K562 (cell line): ENCODE results near the gene SIGLEC6. TPM values are rescaled to one million over a fixed set of nuclear protein-coding genes. Genes with fewer than 3 reads are reported as not detected.

ENCODE experiments used
- ATAC-seq: fragments of 200-7000 bp; cut with Tn5 transposase; 3 replicates; pipeline ENCODE4 v1.9.1; 2020; ENCODE audit warnings: moderate library complexity
- BruUV-seq: library from RNA; stranded (reverse); fragments of 400-500 nt; replicated peaks from 2 replicates; lab custom pipeline; 2021; lab: Mats Ljungman, UMichigan
- CTCF ChIA-PET: fragments of 300-600 bp; formaldehyde crosslinking; extraction: SDS; loops from one replicate; lab custom pipeline; 2021; ENCODE audit warnings: low intra/inter-chr PET ratio; lab: Yijun Ruan, JAX
- POLR2A ChIA-PET: fragments of 300-600, 350-650 bp; sonication (Branson Sonifier 250); formaldehyde crosslinking; extraction: SDS; loops from one replicate; lab custom pipeline; 2021; ENCODE audit warnings: antibody characterized with exemption, inconsistent platforms; lab: Yijun Ruan, JAX
- DNase-seq, 4 experiments: peaks; one replicate each; pipeline versions ENCODE4 v3.0.0 to v3.0.0-alpha.2; 2011 to 2018; ENCODE audit warnings: low spot score in 3 of 4, mixed read lengths in 3 of 4; ENCODE audit errors: extremely low read depth in 1 of 4
- FAIRE-seq: peaks from 2 replicates; lab custom pipeline; 2011; peaks lifted over from hg19 to GRCh38; lab: Jason Lieb, UNC
- H2AFZ ChIP-seq: 2 replicates; pipeline ENCODE4 v1.6.0; 2011; ENCODE audit warnings: low read depth, low read length, control low read depth, inconsistent platforms
- H3K27ac ChIP-seq: fragments of 200-600 bp; 3 replicates; pipeline ENCODE4 v1.8.0; 2011; ENCODE audit warnings: low read depth, mild to moderate bottlenecking, control low read depth, inconsistent platforms, low read length, moderate library complexity, mixed read lengths; ENCODE audit errors: extremely low read depth
- H3K27me3 ChIP-seq, 2 experiments: fragments of 300-600 bp in 1 of 2; 2 replicates in 1 of 2; 3 replicates in 1 of 2; pipeline versions ENCODE4 v1.6.0 to v1.8.0; 2011; ENCODE audit warnings: inconsistent platforms in 2 of 2, low read length in 2 of 2, mild to moderate bottlenecking in 1 of 2, mixed read lengths in 1 of 2, moderate library complexity in 1 of 2; ENCODE audit not compliant: control insufficient read depth in 2 of 2, insufficient read depth in 2 of 2
- H3K36me3 ChIP-seq: fragments of 300-600 bp; 3 replicates; pipeline ENCODE4 v1.8.0; 2011; ENCODE audit warnings: mild to moderate bottlenecking, low read length, inconsistent platforms; ENCODE audit not compliant: control insufficient read depth, insufficient read depth
- H3K4me1 ChIP-seq, 2 experiments: fragments of 200-600 bp in 1 of 2; replicated peaks in 1 of 2; 2 replicates in 1 of 2; 3 replicates in 1 of 2; pipeline versions ENCODE4 v1.5.1 to v1.8.0; 2011; ENCODE audit warnings: inconsistent platforms in 2 of 2, low read length in 2 of 2, mild to moderate bottlenecking in 1 of 2, mixed read lengths in 1 of 2, moderate library complexity in 1 of 2; ENCODE audit not compliant: control insufficient read depth in 2 of 2, insufficient read depth in 2 of 2
- H3K4me2 ChIP-seq: 2 replicates; pipeline ENCODE4 v1.6.1; 2011; ENCODE audit warnings: low read length, control low read depth, inconsistent platforms, mixed read lengths; ENCODE audit not compliant: insufficient read depth
- H3K4me3 ChIP-seq: fragments of 200-600 bp; sonication (generic), shearing (Covaris generic); 2 replicates; pipeline ENCODE4 v1.5.1; 2016; ENCODE audit warnings: control low read depth, inconsistent platforms
- H3K79me2 ChIP-seq: fragments of 200-600 bp; 3 replicates; pipeline ENCODE4 v1.8.0; 2011; ENCODE audit warnings: low read length, inconsistent platforms; ENCODE audit not compliant: control insufficient read depth, insufficient read depth
- H3K9ac ChIP-seq, 2 experiments: 2 replicates each; pipeline versions ENCODE4 v1.6.0 to v1.6.1; 2011; ENCODE audit warnings: low read depth in 2 of 2, low read length in 2 of 2, control low read depth in 1 of 2, inconsistent platforms in 1 of 2, mild to moderate bottlenecking in 1 of 2, mixed read lengths in 1 of 2; ENCODE audit not compliant: insufficient read depth in 1 of 2
- H3K9me1 ChIP-seq: one replicate; pipeline ENCODE4 v1.6.0; 2011; ENCODE audit warnings: inconsistent platforms, mild to moderate bottlenecking, low read length, moderate library complexity; ENCODE audit not compliant: control insufficient read depth, insufficient read depth
- H3K9me3 ChIP-seq: replicated peaks from 2 replicates; pipeline ENCODE4 v1.5.1; 2011; ENCODE audit warnings: low read depth, low read length, inconsistent platforms; ENCODE audit not compliant: control insufficient read depth, insufficient read depth
- H4K20me1 ChIP-seq: replicated peaks from 2 replicates; pipeline ENCODE4 v1.6.1; 2011; ENCODE audit warnings: low read length, inconsistent platforms, mixed read lengths; ENCODE audit not compliant: control insufficient read depth, insufficient read depth
- BRF2 ChIP-seq: IDR thresholded peaks from 3 replicates; pipeline ENCODE4 v1.6.1; 2011; ENCODE audit warnings: borderline replicate concordance, mild to moderate bottlenecking; ENCODE audit not compliant: insufficient read length, insufficient read depth
- FOSL1 ChIP-seq: fragments of 200-800 bp; sonication (Bioruptor generic); conservative IDR thresholded peaks from 2 replicates; pipeline ENCODE4 v1.6.1; 2016; ENCODE audit warnings: missing genetic modification characterization, missing compliant biosample characterization
- KAT8 ChIP-seq: fragments of 450-650 bp; IDR thresholded peaks from 2 replicates; pipeline ENCODE4 v1.6.1; 2016; ENCODE audit warnings: low read depth, mild to moderate bottlenecking
- MTA1 ChIP-seq: fragments of 450-650 bp; IDR thresholded peaks from 2 replicates; pipeline ENCODE4 v1.6.1; 2017; ENCODE audit warnings: borderline replicate concordance
- PHTF2 ChIP-seq: fragments of 250-450 bp; sonication (Bioruptor Pico); IDR thresholded peaks from 2 replicates; pipeline ENCODE4 v1.5.0; 2021; ENCODE audit warnings: mild to moderate bottlenecking
- PYGO2 ChIP-seq: fragments of 450-650 bp; IDR thresholded peaks from 2 replicates; pipeline ENCODE4 v1.6.1; 2016; ENCODE audit warnings: mild to moderate bottlenecking, missing genetic modification characterization, moderate library complexity, missing compliant biosample characterization
- TARDBP ChIP-seq: fragments of 450-650 bp; IDR thresholded peaks from 2 replicates; pipeline ENCODE4 v1.6.1; 2016
- ZBTB9 ChIP-seq: fragments of 450-650 bp; formaldehyde crosslinking; IDR thresholded peaks from 2 replicates; pipeline ENCODE4 v1.4.0; 2020; ENCODE audit warnings: mild to moderate bottlenecking, moderate library complexity
- ZNF232 ChIP-seq: sonication (generic); formaldehyde crosslinking; IDR thresholded peaks from 2 replicates; pipeline ENCODE4 v1.8.0; 2022; ENCODE audit warnings: mild to moderate bottlenecking, missing genetic modification reagents
- ZNF280B ChIP-seq: fragments of 250-450 bp; sonication (Bioruptor Pico); IDR thresholded peaks from 2 replicates; pipeline ENCODE4 v1.5.1; 2021; ENCODE audit warnings: mild to moderate bottlenecking
- ZNF449 ChIP-seq: fragments of 250-450 bp; sonication (Bioruptor Pico); IDR thresholded peaks from 2 replicates; pipeline ENCODE4 v1.8.0; 2022; ENCODE audit warnings: moderate library complexity, mild to moderate bottlenecking, inconsistent platforms
- ZNF79 ChIP-seq: fragments of 250-450 bp; sonication (Bioruptor Pico); IDR thresholded peaks from 2 replicates; pipeline ENCODE4 v1.4.0; 2020; ENCODE audit warnings: low read depth, mild to moderate bottlenecking, moderate library complexity
- ZNF830 ChIP-seq: fragments of 250-450 bp; sonication (Bioruptor Pico); IDR thresholded peaks from 2 replicates; pipeline ENCODE4 v1.5.0; 2021; ENCODE audit warnings: mild to moderate bottlenecking
- WGBS: fragments of 100-300 bp; shearing (Covaris generic); methylation state at CpG from one replicate; pipeline ENCODE4 v1.1.6; 2016; ENCODE audit warnings: low coverage, mixed read lengths; ENCODE audit not compliant: insufficient coverage; ENCODE audit errors: missing lambda C conversion rate; 5-methylcytosine and 5-hydroxymethylcytosine counted together
- in situ Hi-C: fragments of 300-500 bp; cut with MboI; formaldehyde crosslinking; loops from 4 replicates; pipeline ENCODE4 v1.15.0; 2018; ENCODE audit warnings: inconsistent platforms, mixed read lengths
- intact Hi-C: fragments of 100-400 bp; cut with micrococcal nuclease; formaldehyde crosslinking; loops from 2 replicates; pipeline ENCODE4 v1.14.2; 2022
- polyA plus RNA-seq, 8 experiments: library from polyadenylated mRNA; depleted of rRNA in 4 of 8; stranded (reverse) in 5 of 8; unstranded in 3 of 8; fragments of >200 nt; fragmentation: Nextera tagmentation in 2 of 8; fragmentation: Illumina TruSeq in 1 of 8; extraction: Ambion mirVana in 2 of 8; extraction: Trizol in 1 of 8; gene quantifications; 2 replicates each; pipeline versions ENCODE4 v1.2.1 to v1.2.3, GENCODE V29; 2011 to 2014; ENCODE audit warnings: inconsistent platforms in 1 of 8, missing spikeins in 1 of 8
- total RNA-seq, 7 experiments: library from RNA; depleted of rRNA in 6 of 7; stranded (reverse); fragments of >200 nt in 6 of 7; fragmentation: Illumina TruSeq in 2 of 7; extraction: Trizol in 2 of 7; gene quantifications; 2 replicates each; pipeline versions ENCODE4 v1.2.1 to v1.2.3, GENCODE V29; 2011 to 2021; ENCODE audit warnings: low replicate concordance in 1 of 7

Gene SIGLEC6
- total and polyA plus RNA-seq, 9 of the 15 experiments (the other 6 are each of a cell fraction or from before 2014, with no cell fraction given): 0.03 to 17.5 (median 0.71) TPM

GRCh38 chr19:51489113-51489512 is 42.4 kb downstream of the SIGLEC6 start (continued):
- peak; percentile 37; the same call in 1 of the 2 replicates for TF ChIP-seq FOSL1 (tag)
- TF ChIP-seq BRF2: no peak
- TF ChIP-seq ZNF232 (CRISPR knock-in tag): no peak

GRCh38 chr19:51488491-51488890 is 43.0 kb downstream of the SIGLEC6 start:
- Histone ChIP-seq H4K20me1 (no peaks in the 10 kb centered on the region), H3K4me1 (peaks cover 1 to 5% of the 10 kb centered on the region in 2 experiments; a peak in 3 of 5 replicates), H3K4me3 (no peak overlapping the region), H3K27ac (no peak overlapping the region), H3K4me2 (no peak overlapping the region), H2AFZ (no peak overlapping the region), H3K36me3 (no peaks in the 10 kb centered on the region), H3K79me2 (no peaks in the 10 kb centered on the region), H3K9me1 (no peaks in the 10 kb centered on the region), H3K9ac (no peak overlapping the region), H3K9me3 (no peaks in the 10 kb centered on the region), H3K27me3 (no peaks in the 10 kb centered on the region)
- POLR2A ChIA-PET: interaction anchor here (1.7 kb wide), 1 partner anchor 10 kb away, joined by 4 read pairs; the partner anchor contains the start of gene CEACAM18
- no peak for ATAC-seq
- 38% methylated on average over 3 of the region's 3 CpGs for WGBS
- no TSS peak for BruUV-seq
- CTCF ChIA-PET: no interaction called here
- DNase-seq: no peak
- intact Hi-C loops: no loop called here
- no peak for FAIRE-seq
- in situ Hi-C loops: no loop called here
- TF ChIP-seq ZNF280B (no peak), ZBTB9 (CRISPR knock-in tag) (no peak), KAT8 (no peak), ZNF79 (no peak), PYGO2 (tag) (no peak), ZNF449 (CRISPR knock-in tag) (no peak), PHTF2 (CRISPR knock-in tag) (no peak), TARDBP (no peak), ZNF830 (CRISPR knock-in tag) (no peak), MTA1 (no peak)
